Endothelial cell (in vitro differentiated cells): ENCODE data around the gene ATXN1. TPM values are rescaled to one million over a fixed set of nuclear protein-coding genes. Genes with fewer than 3 reads are reported as not detected.

Experiments
- DNase-seq: peaks from one replicate; pipeline ENCODE4 v3.0.0; 2021; ENCODE audit warnings: low spot score
- H3K27ac Mint-ChIP-seq: one replicate; pipeline ENCODE4 v1.8.0; 2021; ENCODE audit warnings: mixed read lengths, inconsistent platforms; ENCODE audit not compliant: unreplicated experiment
- H3K27me3 Mint-ChIP-seq: one replicate; pipeline ENCODE4 v1.8.0; 2021; ENCODE audit warnings: mild to moderate bottlenecking, moderate library complexity, mixed read lengths, inconsistent platforms; ENCODE audit not compliant: unreplicated experiment
- H3K36me3 Mint-ChIP-seq: one replicate; pipeline ENCODE4 v1.8.0; 2021; ENCODE audit warnings: mild to moderate bottlenecking, low read depth, mixed read lengths, inconsistent platforms; ENCODE audit not compliant: unreplicated experiment
- H3K4me1 Mint-ChIP-seq: one replicate; pipeline ENCODE4 v1.8.0; 2021; ENCODE audit warnings: mild to moderate bottlenecking, mixed read lengths, inconsistent platforms; ENCODE audit not compliant: unreplicated experiment
- H3K4me3 Mint-ChIP-seq: one replicate; pipeline ENCODE4 v1.8.0; 2021; ENCODE audit warnings: mild to moderate bottlenecking, mixed read lengths, inconsistent platforms; ENCODE audit not compliant: unreplicated experiment
- H3K9me3 Mint-ChIP-seq: one replicate; pipeline ENCODE4 v1.8.0; 2021; ENCODE audit warnings: mixed read lengths, inconsistent platforms; ENCODE audit not compliant: unreplicated experiment
- CTCF ChIP-seq: fragments of 200-600 bp; sonication (generic); IDR thresholded peaks from one replicate; pipeline ENCODE4 v1.5.0; 2021; ENCODE audit warnings: antibody characterized with exemption; ENCODE audit not compliant: unreplicated experiment
- total RNA-seq: library from RNA; stranded (reverse); fragmentation: NEBNext Ultra II Directional; extraction: Animal tissue kit (Norgen Biotek cat#: 25700); gene quantifications from one replicate; pipeline ENCODE4 v1.2.1, GENCODE V29; 2021; ENCODE audit not compliant: unreplicated experiment

The ATXN1 gene
- total RNA-seq, 1 donor from 2014 or later: 18.7 TPM

GRCh38 chr6:16430391-16431089, 330.7 kb downstream of the ATXN1 start:
- no peak overlapping the region for H3K4me3 Mint-ChIP-seq
- no peaks in the 10 kb centered on the region for H3K4me1 Mint-ChIP-seq
- H3K9me3 Mint-ChIP-seq: no peaks in the 10 kb centered on the region
- no peaks in the 10 kb centered on the region for H3K36me3 Mint-ChIP-seq
- TF ChIP-seq CTCF: no peak
- no peak for DNase-seq
- no peaks in the 10 kb centered on the region for H3K27me3 Mint-ChIP-seq
- no peak overlapping the region for H3K27ac Mint-ChIP-seq

GRCh38 chr6:16429669-16430068, 331.6 kb downstream of the ATXN1 start:
- H3K27ac Mint-ChIP-seq: no peak overlapping the region
- no peaks in the 10 kb centered on the region for H3K36me3 Mint-ChIP-seq
- H3K4me1 Mint-ChIP-seq: no peaks in the 10 kb centered on the region
- H3K9me3 Mint-ChIP-seq: no peaks in the 10 kb centered on the region
- DNase-seq: no peak
- TF ChIP-seq CTCF: no peak
- no peak overlapping the region for H3K4me3 Mint-ChIP-seq
- H3K27me3 Mint-ChIP-seq: no peaks in the 10 kb centered on the region

- no peaks in the 10 kb centered on the region for H3K36me3 Mint-ChIP-seq
- H3K4me1 Mint-ChIP-seq: no peaks in the 10 kb centered on the region
- TF ChIP-seq CTCF: no peak
- H3K27me3 Mint-ChIP-seq: no peaks in the 10 kb centered on the region
- DNase-seq: no peak
- H3K27ac Mint-ChIP-seq: no peak overlapping the region
- no peaks in the 10 kb centered on the region for H3K9me3 Mint-ChIP-seq
- H3K4me3 Mint-ChIP-seq: no peak overlapping the region
Observed at GRCh38 chr6:16427124-16427523, 334.1 kb downstream of the ATXN1 start.

GRCh38 chr6:16425881-16426615, 335.2 kb downstream of the ATXN1 start:
- Mint-ChIP-seq H3K4me1 (no peaks in the 10 kb centered on the region), H3K36me3 (no peaks in the 10 kb centered on the region), H3K4me3 (no peak overlapping the region), H3K27ac (no peak overlapping the region), H3K27me3 (no peaks in the 10 kb centered on the region), H3K9me3 (no peaks in the 10 kb centered on the region)
- no peak for TF ChIP-seq CTCF
- no peak for DNase-seq

GRCh38 chr6:16421462-16421960, 339.7 kb downstream of the ATXN1 start:
- Mint-ChIP-seq H3K27ac (no peak overlapping the region), H3K9me3 (no peaks in the 10 kb centered on the region)

More at GRCh38 chr6:16421462-16421960, 339.7 kb downstream of the ATXN1 start:
- no peak overlapping the region for H3K4me3 Mint-ChIP-seq
- no peak for DNase-seq
- no peaks in the 10 kb centered on the region for H3K4me1 Mint-ChIP-seq
- peaks cover 2% of the 10 kb centered on the region for H3K27me3 Mint-ChIP-seq
- TF ChIP-seq CTCF: no peak
- no peaks in the 10 kb centered on the region for H3K36me3 Mint-ChIP-seq
